Measurements from ENCODE around the gene SYT9. TPM values are rescaled to one million over a fixed set of nuclear protein-coding genes. Genes with fewer than 3 reads are reported as not detected.

The SYT9 gene
- polyA plus RNA-seq, 1 of the 3 experiments (the other 2 are of a cell fraction): 0.10 TPM

DNA sequence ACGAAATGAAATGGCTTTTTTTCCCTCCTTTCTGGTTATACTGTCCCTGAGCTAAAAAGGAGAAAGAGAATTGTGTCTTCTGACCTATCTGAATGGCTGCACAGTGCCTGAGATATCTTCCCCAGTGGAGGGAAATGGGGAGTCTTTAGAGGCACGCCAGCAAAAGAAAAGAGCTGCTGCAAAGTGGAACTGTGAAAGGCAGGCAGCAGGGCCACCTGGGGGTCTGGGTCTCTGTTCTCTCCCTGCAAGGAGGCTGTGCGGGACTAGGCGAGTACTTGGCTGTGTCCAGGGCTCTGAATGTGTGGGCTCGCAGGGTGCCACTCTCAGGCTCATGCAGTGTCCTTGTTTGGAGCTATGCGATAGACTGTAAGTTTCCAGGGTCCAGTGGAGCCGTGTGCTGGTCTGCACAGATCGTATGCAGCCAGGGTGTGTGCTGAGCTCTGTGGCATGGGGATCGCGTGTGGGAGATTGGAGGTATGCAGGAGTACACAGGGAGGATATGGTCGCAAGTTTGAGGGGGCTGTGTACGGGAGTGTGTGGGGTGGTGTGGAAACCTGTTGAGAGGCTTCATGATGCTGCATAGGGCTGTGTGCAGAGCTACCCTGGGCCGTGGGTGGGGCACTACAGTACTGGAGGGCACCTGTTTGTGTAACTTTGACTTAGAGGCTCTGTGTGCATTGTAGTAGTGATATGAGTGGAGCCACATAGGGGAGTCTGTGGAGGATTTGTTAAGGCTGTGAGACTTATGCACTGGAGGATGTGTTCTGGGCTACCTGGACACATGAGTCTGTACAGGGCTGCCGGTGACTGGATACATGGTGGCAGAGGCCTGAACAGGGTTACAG, 163.5 kb downstream of the SYT9 start:
- ChIA-PET CTCF (interaction anchor here (0.8 to 2.2 kb wide), 2 partner anchors 10 to 27 kb away, joined by 3 to 5 read pairs; no protein-coding TSS in a partner anchor), POLR2A (no interaction called here)
- Histone ChIP-seq H3K9me3 (no peaks in the 10 kb centered on the region), H3K79me2 (ENCODE audit: insufficient read depth) (no peaks in the 10 kb centered on the region), H2AFZ (ENCODE audit: low read depth) (no peak overlapping the region), H3K4me2 (no peak overlapping the region), H3K4me1 (ENCODE audit: control insufficient read depth in 1 of 2, insufficient read depth in 2 of 2, low read depth in 1 of 2, low read length in 1 of 2) (peaks cover 0 to 3% of the 10 kb centered on the region in 2 experiments; a peak in 1 of 4 replicates), H3K27me3 (ENCODE audit: insufficient read depth) (no peaks in the 10 kb centered on the region), H3K27ac (ENCODE audit: low read depth in 2 of 2, low read length in 1 of 2) (no peak overlapping the region), H3F3A (replicated peaks; ENCODE audit: insufficient read depth) (no peaks in the 10 kb centered on the region), H3K36me3 (replicated peaks in 1 of 2; ENCODE audit: control insufficient read depth in 1 of 2, insufficient read depth in 2 of 2, low read length in 1 of 2) (no peaks in the 10 kb centered on the region), H3K4me3 (ENCODE audit: low read depth in 2 of 2, low read length in 1 of 2) (no peak overlapping the region), H3K9me2 (no peaks in the 10 kb centered on the region), H4K20me1 (ENCODE audit: insufficient read depth) (no peaks in the 10 kb centered on the region), H3K9ac (no peak overlapping the region)
- DNase-seq: no peak
- TF ChIP-seq SIN3A (IDR thresholded peaks at IDR 0.05; ENCODE audit: borderline replicate concordance, low read depth, low read length): no peak
- TF ChIP-seq, protein P1, sequence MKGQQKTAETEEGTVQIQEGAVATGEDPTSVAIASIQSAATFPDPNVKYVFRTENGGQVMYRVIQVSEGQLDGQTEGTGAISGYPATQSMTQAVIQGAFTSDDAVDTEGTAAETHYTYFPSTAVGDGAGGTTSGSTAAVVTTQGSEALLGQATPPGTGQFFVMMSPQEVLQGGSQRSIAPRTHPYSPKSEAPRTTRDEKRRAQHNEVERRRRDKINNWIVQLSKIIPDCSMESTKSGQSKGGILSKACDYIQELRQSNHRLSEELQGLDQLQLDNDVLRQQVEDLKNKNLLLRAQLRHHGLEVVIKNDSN (IDR thresholded peaks at IDR 0.05; ENCODE audit: borderline replicate concordance, low read depth): no peak
- TF ChIP-seq JUND (IDR thresholded peaks at IDR 0.05): no peak
- no peak for TF ChIP-seq FOXJ3 (CRISPR knock-in tag; IDR thresholded peaks at IDR 0.05)
- no peak for TF ChIP-seq POLR2AphosphoS5 (IDR thresholded peaks at IDR 0.05; ENCODE audit: low read depth, low read length)
- no peak for TF ChIP-seq TAF1 (IDR thresholded peaks at IDR 0.05; ENCODE audit: borderline replicate concordance, low read depth, low read length)
- TF ChIP-seq, protein P2, sequence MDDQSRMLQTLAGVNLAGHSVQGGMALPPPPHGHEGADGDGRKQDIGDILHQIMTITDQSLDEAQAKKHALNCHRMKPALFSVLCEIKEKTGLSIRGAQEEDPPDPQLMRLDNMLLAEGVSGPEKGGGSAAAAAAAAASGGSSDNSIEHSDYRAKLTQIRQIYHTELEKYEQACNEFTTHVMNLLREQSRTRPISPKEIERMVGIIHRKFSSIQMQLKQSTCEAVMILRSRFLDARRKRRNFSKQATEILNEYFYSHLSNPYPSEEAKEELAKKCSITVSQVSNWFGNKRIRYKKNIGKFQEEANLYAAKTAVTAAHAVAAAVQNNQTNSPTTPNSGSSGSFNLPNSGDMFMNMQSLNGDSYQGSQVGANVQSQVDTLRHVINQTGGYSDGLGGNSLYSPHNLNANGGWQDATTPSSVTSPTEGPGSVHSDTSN (IDR thresholded peaks at IDR 0.05): no peak
- no peak for TF ChIP-seq CHD2 (IDR thresholded peaks at IDR 0.05; ENCODE audit: low read length, partially characterized antibody)
- TF ChIP-seq YY1 (IDR thresholded peaks at IDR 0.05; ENCODE audit: low read depth): no peak
- TF ChIP-seq MEF2A (IDR thresholded peaks at IDR 0.05; ENCODE audit: borderline replicate concordance, low read depth): no peak
- TF ChIP-seq FOXM1 (IDR thresholded peaks at IDR 0.05; ENCODE audit: low read depth): no peak
- TF ChIP-seq, protein P3, sequence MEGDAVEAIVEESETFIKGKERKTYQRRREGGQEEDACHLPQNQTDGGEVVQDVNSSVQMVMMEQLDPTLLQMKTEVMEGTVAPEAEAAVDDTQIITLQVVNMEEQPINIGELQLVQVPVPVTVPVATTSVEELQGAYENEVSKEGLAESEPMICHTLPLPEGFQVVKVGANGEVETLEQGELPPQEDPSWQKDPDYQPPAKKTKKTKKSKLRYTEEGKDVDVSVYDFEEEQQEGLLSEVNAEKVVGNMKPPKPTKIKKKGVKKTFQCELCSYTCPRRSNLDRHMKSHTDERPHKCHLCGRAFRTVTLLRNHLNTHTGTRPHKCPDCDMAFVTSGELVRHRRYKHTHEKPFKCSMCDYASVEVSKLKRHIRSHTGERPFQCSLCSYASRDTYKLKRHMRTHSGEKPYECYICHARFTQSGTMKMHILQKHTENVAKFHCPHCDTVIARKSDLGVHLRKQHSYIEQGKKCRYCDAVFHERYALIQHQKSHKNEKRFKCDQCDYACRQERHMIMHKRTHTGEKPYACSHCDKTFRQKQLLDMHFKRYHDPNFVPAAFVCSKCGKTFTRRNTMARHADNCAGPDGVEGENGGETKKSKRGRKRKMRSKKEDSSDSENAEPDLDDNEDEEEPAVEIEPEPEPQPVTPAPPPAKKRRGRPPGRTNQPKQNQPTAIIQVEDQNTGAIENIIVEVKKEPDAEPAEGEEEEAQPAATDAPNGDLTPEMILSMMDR (IDR thresholded peaks at IDR 0.05): no peak
- TF ChIP-seq, protein P4, sequence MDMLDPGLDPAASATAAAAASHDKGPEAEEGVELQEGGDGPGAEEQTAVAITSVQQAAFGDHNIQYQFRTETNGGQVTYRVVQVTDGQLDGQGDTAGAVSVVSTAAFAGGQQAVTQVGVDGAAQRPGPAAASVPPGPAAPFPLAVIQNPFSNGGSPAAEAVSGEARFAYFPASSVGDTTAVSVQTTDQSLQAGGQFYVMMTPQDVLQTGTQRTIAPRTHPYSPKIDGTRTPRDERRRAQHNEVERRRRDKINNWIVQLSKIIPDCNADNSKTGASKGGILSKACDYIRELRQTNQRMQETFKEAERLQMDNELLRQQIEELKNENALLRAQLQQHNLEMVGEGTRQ (IDR thresholded peaks at IDR 0.05; ENCODE audit: borderline replicate concordance, low read depth, low read length): no peak
- no peak for TF ChIP-seq RCOR1 (IDR thresholded peaks at IDR 0.05; ENCODE audit: low read length)
- TF ChIP-seq FOSL2 (IDR thresholded peaks at IDR 0.05; ENCODE audit: borderline replicate concordance, low read depth): no peak
- TF ChIP-seq SMC3 (IDR thresholded peaks at IDR 0.05; ENCODE audit: low read depth, low read length): no peak
- WGBS (ENCODE audit: low lambda C conversion rate): 37% methylated on average over 11 of the region's 14 CpGs
